Inferior parietal cortex (tissue), 1 donor: ENCODE data around the gene COL21A1.
A peak's percentile ranks its signal among the peaks of the same experiment; 100 is the strongest.
"Not testable (repeated sequence)": the region's sequence is repeated elsewhere in the genome, so short reads cannot be mapped to it uniquely, and the experiment has no call there.

Experiments
- DNase-seq: peaks from one replicate; pipeline ENCODE4 v3.0.0-alpha.2; 2016; ENCODE audit errors: extremely low spot score

Gene COL21A1

DNA sequence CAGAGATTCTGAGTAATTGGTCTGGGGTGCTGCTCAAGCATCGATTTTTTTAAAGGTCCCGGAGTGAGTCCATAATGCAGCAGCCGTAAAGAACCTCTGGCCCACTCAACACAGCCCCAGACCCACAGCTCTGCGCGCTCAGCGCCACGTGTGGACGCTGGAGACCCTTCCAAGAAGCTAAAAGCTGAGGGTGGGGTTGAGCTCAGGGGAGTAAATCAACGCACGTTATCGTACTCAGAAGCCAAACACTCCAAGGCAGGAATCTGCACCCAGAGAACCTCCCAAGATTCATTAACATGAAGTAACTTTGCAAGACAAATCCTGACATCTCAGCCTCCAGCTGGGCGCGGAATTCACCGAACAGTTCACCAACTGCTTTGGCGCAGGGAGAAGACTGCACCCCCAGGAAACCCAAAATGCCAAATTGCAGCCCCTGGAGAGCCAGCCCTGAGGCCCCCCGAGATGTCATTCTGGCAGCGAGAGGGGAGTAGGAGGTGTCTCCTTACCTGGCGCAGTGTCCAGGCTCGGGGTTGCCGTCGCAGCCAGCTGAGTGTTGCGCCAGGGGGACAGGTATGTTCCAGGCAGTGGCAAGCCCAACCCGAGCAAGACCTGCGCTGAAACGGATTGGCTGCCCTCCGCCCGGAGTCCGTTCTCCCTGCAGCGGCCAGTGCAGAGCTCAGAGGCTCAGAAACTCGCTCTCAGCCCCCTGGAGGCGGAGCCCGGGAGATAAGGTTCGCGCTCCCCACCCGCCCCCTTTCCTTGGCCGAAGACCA, at the start of gene COL21A1:
TSS of gene COL21A1 (minus strand) at position 700 of the 773 bp plus-strand sequence. CDS start 64,962 bp downstream, outside the sequence.
- no peak for DNase-seq

DNA sequence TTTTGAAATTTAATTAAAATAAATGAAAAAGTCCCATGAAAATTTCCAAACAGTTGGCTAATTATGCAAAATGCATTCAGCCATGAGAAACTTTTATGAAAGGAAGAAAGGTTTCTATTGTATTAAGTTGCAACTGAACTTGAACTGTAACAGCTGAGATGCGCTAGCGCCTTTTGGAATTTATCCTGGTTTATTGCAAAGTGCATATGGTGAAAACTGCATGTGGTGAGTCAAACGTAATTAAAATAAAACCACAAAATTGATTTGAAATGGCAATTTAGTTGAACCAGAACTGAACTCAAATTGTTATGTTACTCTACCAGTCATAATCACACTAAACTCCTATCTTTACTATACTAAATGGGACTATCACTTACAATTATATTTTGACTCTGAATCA, 46.4 kb upstream of the COL21A1 start:
- DNase-seq: no peak

DNA sequence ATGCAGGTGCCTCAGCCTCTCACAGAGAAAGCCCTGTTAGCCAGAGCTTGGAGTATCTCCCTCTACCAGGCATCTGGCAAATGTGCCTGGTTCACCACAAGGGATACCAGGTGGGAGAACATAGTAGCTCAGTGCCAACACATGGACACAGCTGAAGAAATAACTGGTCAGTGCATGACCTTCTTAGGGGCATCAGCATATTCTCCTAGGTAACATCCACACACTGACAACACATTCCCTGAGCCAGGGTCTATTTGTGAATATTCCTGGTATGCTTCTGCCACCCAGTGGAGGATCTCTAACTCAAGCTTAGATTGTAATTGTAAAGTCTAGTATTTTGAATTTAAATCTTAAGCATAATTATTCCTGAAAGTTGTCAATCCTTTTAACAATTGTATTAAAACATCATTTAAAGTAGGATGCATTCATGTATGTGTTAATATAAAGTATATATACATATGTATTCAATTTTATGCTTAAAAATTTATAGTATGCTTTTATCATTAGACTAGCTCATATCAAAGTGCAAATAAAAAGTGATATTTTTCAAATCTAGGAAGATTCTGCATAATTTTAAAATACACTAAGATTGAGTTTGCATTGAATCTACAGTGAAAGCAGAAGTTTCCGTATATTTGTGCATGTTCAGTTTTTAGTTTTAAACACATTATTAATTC, 45.3 kb upstream of the COL21A1 start:
- peak; percentile 73 for DNase-seq

DNA sequence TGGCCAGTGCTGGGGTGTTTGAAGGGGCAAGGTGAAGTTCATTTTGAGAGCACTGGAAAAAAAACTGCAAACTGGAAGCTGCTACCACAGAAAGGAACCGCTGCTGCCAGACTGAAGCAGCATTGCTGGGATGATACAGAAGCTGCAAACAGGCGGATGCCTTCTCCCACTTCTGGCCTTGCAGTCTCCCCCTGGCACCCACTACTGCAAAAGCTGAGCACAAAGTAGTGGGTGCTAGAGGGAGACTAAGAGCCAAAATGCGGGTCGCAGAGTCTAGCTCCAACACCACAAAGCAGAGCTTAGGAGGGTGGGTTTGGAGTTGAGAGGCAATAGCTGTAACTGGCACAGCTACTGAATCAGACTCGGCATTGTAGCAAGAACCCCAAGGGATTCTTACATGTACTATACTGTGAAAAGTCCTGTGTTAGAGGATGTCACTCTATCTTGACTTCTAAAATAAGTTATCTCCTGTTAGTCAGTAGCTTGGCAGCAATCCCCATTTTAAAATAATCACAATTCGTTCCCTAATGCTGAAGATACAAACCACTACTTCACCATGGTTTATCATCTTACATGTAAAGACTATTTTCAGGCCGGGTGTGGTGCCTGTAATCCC, 44.0 kb upstream of the COL21A1 start:
- peak; percentile 8 for DNase-seq

DNA sequence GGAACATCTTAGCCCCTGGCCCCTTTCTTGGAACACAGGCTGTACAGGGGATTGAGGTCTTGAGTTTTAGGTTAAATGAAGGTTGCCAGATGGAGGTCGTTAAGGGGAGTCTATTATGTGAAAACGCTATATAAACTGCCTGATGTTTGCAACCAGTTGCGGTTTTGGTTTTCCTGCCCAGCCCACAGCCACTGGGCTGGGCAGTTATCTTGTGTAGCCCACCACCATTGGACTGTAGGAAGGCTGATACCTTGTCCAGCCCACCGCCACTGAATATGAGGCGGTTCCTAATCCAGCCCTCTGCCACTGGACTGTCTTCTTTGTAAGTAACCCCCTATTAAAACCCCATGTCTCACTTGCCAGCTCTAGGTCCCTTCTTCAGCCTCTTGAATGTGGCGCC, 42.3 kb upstream of the COL21A1 start:
- no peak for DNase-seq

DNA sequence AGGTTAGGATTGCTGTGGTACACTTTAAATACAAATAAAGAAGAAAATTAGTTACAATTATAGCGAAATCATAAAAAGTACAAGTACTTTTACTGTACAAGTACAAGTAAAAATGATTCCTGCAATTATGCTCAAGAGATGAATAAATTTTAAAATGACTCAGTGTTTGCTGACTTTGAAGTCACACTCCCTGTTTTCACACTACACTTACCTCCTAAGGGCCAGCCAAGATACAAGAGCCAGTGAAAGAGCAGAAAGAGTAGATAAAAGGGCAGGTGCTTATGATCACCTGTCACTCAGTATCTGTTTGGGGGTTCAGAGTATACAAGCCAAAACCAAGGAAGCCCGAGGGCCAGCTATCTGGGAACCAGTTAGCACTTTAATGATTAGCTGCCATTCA, 41.0 kb upstream of the COL21A1 start:
- DNase-seq: no peak

DNA sequence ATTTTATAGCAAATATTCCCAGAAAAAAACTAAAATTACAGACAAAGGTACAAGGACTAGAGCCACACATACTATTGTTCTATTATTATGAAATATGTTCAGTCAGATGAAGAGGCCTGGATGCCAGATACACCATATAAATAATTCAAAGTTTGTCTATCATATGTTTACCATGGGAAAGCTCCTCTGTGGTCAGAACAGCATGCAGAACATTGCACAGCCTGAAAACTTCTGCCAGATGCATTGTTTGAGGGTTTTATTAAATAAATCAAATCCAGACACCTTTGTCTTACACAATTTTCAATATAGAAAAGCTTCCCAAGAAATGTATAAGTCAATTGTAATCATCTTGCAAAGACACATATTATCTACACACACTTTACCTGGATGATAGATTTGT, 35.0 kb upstream of the COL21A1 start:
- no peak for DNase-seq

DNA sequence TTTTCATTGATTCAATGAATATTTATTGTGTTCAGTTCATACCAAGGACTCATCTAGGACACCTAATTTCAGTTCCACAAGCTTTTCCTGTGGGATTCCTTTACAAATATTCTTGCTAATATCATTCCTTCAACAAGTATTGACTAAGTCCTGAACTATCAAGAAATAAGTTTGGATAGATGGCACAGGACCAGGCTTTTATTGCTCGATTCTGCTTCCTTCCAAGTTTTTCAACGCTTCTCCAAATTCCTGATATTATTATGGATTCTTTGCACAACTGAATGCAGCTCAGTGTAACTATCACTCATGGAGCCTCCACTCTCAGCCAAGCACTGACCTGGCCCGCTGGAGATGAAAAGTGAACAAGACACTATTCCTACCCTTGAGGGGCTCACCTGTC, 32.7 kb upstream of the COL21A1 start:
- no peak for DNase-seq

DNA sequence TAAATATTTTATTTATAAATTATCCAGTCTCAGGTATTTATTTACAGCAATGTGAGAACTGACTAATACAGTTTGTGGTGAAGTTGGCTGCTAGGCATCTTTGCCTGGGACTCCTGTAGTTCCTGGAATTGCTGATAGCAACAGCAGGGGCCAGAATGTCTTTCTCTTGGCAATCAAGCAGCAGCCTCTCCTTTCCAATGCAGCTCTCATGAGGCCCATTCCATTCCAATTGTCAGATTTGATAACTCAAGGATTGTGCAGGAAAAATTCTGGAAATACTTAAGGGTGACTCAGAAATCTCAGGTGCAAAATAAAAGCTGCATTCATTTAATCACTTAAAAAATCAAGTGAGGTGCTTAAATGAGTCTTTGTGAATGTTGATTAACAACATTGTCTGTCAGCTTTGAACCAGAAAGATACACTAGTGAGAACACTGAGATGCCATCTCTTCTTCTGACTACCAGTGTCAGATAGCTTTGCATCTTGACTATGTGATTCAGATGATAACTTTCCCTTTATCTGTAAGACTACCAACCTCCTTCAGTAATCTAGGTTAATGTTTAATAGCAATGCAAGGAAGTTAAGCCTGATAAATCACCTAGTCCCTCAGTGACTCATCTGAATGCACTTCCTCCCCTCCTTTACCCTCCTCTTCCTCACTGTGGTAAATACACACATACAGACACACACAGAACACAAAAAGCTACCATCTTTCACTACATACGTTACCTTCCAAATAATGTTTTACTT, 32.1 kb upstream of the COL21A1 start:
- no peak for DNase-seq

DNA sequence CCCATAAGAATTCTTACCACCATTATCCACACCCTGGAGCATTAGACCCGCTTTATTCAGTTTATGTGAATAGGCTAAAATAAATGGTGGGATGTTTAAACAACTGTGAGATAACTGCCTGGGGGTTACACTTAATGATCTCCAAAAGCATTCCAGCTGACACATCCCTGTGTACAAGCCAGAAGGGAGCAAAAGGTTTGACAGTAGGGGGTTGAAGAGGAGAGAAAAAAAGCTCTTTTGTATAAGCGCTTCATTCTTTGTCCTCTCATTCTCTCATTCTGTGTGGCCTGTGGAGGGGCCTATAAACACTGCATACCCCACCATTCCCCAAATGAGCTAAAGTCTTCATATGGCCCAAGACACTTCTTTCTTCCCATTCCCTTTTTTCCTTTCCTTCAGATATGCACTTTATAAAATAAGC, 30.8 kb upstream of the COL21A1 start:
- no peak for DNase-seq

DNA sequence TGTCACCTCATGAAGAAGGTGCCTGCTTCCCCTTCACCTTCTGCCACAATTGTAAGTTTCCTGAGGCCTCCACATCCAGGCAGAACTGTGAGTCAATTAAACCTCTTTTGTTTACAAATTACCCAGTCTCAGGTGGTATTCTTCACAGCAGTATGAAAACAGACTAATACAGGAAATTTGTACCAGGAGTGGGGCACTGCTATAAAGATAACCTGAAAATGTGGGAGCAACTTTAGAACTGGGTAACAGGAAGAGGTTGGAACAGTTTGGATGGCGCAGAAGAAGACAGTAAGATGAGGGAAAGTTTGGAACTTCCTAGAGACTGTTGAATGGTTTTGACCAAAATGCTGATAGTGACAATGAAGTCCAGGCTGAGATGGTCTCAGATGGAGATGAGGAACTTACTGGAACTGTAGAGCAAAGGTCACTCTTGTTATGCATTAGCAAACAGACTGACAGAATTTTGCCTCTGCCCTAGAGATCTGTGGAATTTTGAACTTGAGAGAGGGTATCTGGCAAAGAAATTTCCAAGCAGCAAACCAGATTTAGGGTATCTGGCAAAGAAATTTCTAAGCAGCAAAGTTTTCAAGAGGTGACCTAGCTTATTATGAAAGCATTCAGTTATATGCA, 23.5 kb upstream of the COL21A1 start:
- no peak for DNase-seq

DNA sequence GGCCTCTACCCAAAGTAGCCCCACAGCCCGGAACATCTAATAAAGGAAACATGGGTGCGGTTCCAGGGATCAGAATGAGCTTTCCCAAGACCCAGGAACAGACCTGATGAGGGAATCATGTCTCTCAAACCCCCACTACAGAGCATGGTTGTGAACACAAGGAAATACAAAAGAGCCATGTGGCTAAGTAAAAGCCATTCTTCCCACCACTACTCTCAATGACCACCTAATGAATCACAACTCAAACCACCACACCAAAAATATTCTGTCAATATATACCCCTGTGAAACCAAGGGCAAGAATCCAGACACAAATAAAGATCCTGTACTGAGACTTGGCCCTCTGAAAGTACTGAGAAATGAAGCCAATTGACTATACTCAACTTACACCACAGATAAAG, 20.9 kb upstream of the COL21A1 start:
- no peak for DNase-seq

DNA sequence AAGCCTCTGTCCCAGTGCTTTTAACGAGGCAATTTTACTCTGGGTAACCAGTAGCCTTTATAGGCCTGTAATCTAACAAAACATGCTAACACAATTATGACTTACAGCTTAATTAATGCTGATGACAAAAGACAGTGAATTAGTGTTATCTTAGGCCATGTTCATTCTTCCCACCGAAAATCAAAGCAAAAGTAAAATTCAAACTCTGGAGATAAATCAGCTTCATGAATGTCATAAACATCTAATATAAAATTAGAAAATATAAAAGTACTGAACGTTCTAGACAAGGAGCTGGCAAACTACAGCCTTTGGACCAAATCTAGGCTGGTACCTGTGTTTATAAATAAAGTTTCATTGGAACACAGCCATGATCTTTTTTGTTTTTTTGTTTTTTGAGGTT, 18.6 kb upstream of the COL21A1 start:
- no peak for DNase-seq

DNA sequence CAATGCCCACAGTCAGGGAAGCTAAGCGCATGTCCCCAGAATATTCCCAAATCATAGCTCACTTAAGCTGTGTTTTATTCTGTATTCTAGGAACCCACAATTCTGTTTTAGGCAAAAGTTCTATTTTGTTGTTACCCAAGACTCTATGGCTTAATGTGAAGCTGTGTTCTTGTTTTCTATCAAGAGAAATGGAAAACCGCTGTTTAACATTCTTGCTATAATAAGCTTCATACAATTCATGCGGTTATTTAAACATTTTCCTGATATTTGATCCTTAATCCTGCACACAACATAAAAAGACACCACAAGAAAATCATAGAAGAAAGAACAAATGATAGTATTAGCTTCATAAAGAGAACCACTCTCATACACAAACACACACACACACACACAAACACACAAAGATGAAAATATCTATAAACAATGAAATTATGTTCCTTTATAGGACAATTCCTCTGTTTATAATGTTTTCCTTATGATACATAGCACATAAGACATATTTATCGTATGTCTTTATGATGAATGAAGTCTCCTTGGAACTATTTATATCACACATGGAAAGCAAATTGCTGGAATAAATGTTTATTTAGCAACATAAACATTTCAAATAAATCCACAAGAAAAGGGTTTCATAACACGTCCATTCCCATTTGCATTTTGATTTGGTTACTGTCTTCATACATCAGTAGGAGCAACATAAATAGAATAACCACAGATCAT, 16.4 kb upstream of the COL21A1 start:
- no peak for DNase-seq

DNA sequence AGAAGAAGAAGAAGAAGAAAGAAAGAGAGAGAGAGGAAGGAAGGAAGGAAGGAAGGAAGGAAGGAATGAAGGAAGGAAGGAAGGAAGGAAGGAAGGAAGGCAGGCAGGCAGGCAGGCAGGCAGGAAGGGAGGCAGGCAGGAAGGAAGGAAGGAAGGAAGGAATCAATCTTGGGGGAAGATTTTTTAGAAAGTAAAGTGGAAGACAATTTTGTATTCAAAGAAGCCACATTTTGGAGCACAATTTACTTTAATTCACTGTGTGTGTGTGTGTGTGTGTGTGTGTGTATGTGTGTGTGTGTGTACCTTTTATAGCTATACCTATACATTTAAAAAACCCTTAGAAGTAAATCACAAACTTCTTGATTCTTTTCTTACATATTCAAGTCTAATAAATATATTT, 13.2 kb upstream of the COL21A1 start:
- not testable (repeated sequence) for DNase-seq

DNA sequence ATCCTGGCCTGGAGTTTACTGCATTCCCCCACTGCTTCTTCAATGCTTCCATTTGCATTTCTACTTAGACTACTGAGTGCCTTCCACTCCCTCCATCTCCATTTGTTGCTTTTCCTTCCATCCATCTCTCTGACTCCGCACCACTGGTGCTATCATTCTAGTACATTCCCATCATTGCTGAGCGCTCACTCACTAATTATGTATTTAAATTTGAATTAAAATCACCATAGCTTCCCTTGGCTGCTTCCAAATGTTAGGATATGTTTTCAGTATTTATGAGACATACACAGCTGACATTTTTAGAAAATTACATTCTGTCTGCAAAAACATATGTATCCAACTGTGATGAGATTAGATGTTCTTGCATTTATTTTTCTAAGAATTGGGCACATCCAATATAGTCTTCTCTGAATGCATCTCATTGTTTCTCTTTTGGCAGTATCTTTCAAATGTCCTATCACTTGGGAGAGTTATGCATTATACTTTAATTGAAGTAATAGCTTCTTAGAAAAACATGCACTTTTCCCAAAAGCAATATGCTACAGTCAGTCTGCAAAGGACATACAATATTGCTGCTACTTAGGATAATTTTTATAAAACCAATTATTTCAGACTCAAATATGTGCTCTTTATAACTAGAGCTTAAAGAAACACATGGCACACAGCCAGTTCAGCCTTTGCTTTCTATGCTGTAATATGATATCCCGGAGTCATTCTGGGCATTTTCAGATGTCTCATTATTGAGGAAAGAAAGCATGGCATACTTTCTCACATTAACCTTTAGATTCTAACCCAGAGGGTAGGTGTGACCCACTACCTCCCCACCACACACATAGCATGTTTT, 12.1 kb upstream of the COL21A1 start:
- DNase-seq: no peak

DNA sequence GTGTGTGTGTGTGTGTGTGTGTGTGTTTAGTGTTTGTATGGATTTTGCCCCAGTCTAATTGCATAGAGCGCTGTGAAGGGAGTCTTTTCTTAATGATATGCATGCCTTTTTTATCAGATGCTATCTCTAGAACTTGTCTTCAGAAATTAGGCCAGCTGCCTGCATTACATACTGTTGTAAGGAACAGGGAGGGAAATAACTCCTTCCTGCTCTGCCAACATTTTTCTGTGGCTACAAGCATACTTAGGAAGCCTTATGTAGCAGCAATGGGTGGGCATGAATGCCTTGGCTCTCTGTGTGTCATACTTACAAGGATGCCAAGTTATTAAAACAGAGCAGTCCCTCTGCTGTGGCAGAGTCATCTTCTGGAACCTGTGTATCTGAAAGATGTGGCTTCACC, 8.0 kb upstream of the COL21A1 start:
- DNase-seq: no peak

DNA sequence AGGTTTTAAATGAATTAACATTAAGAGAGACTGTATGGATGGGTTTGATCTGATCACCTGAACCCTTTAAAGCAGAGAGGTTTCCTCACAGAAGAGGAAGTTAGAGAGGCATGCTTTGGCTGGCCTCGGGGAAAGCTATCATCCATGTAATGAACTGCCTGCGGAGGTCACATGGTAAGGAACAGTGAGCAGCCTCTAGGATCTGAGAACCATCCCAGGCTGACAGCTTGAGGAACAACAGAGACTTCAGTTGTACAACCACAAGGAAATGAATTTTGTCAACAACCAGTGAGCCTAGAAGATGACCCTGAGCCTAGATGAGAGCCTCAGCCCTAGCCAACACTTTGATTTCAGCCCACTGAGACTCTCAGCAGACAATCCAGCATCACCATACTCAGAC, 2.9 kb upstream of the COL21A1 start:
- no peak for DNase-seq

DNA sequence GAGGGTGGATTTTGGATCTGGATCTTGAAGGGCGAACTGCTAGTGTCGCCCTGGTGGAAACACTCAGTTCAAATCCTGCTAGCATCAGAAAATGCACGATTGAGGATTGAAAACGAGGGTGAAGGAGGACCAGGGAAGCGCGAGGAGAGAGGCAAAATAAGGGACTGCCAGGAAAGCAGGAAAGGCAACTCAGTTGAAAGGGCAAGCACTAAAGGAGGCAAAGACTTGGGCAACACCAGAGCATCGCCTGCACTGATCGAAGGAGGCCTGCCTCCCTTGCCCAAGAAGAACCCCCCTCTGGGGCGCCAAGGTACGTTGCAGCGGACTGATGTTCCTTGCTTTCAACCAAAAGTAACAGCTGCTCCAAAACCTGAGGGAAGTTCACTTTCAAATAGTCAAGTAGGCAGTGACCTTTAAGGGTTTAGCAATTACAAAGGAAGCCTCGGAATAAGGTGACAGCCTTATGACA, 308 bp upstream of the COL21A1 start:
- no peak for DNase-seq

DNA sequence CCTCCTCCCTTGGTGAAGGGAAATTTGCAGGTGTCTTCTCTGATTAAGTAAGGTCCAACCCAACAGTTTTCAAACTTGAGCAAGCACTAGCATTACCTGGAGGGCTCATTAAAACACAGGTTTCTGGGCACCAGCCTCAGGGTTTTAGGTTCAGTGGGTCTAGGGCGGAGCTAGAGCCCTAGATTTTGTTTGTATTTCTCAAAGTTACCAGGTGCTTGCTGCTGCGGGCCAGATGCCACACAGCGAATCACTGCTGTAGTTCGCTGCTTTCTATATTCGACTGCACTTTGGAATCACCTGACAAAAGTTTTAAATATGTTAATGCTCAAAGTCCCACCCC, 869 bp downstream of the COL21A1 start:
- DNase-seq: no peak
